A549 (cell line): ENCODE results near the gene PLEKHM2. TPM values are rescaled to one million over a fixed set of nuclear protein-coding genes. Genes with fewer than 3 reads are reported as not detected.

Source experiments
- ATAC-seq, 2 experiments: fragments of 200-7000 bp in 1 of 2; fragments of >200 bp in 1 of 2; cut with Nextera tagmentation in 1 of 2; cut with Tn5 transposase in 1 of 2; 3 replicates each; pipeline versions ENCODE4 v1.8.0 to v1.9.1; 2018 to 2020; ENCODE audit warnings: mild to moderate bottlenecking in 1 of 2, moderate library complexity in 1 of 2
- CTCF ChIA-PET: fragments of 300-600 bp; sonication (Branson Sonifier 250); formaldehyde crosslinking; extraction: SDS; loops from one replicate; lab custom pipeline; 2021; ENCODE audit warnings: antibody characterized with exemption, inconsistent platforms; lab: Yijun Ruan, JAX
- POLR2A ChIA-PET: fragments of 350-600 bp; formaldehyde crosslinking; extraction: SDS; loops from one replicate; lab custom pipeline; 2021; ENCODE audit warnings: antibody characterized with exemption, inconsistent platforms; lab: Yijun Ruan, JAX
- DNase-seq, 2 experiments: peaks; one replicate each; pipeline versions ENCODE4 v3.0.0 to v3.0.0-alpha.2; 2011 to 2016; ENCODE audit warnings: low read depth in 1 of 2, low spot score in 1 of 2
- FAIRE-seq: peaks from 2 replicates; lab custom pipeline; 2011; peaks lifted over from hg19 to GRCh38; lab: Jason Lieb, UNC
- H3K27ac ChIP-seq, 2 experiments: fragments of >200 bp; sonication (Bioruptor Twin); formaldehyde crosslinking; 3 replicates each; pipeline ENCODE4 v1.5.1; 2016 to 2017
- H3K4me1 ChIP-seq: fragments of >200 bp; sonication (Bioruptor Twin); formaldehyde crosslinking; 3 replicates; pipeline ENCODE4 v1.6.1; 2016
- H3K4me2 ChIP-seq: fragments of >200 bp; sonication (Bioruptor Twin); formaldehyde crosslinking; 3 replicates; pipeline ENCODE4 v1.6.1; 2016
- H3K4me3 ChIP-seq: fragments of >200 bp; sonication (Bioruptor Twin); formaldehyde crosslinking; 3 replicates; pipeline ENCODE4 v1.5.1; 2016
- H3K9me3 ChIP-seq: fragments of >200 bp; sonication (Bioruptor Twin); formaldehyde crosslinking; 3 replicates; pipeline ENCODE4 v1.6.1; 2016
- ATOH8 ChIP-seq: fragments of 250-450 bp; sonication (Bioruptor Pico); IDR thresholded peaks from 2 replicates; pipeline ENCODE4 v1.5.0; 2020; ENCODE audit warnings: low read depth, mild to moderate bottlenecking, moderate library complexity
- CEBPB ChIP-seq, 2 experiments: fragments of >200 bp in 1 of 2; sonication (Bioruptor Twin) in 1 of 2; formaldehyde crosslinking in 1 of 2; IDR thresholded peaks; 2 replicates each; pipeline ENCODE4 v1.6.1; 2012 to 2016
- CTCF ChIP-seq: fragments of >200 bp; sonication (Bioruptor Twin); formaldehyde crosslinking; IDR thresholded peaks from 3 replicates; pipeline ENCODE4 v1.5.1; 2016
- EHMT2 ChIP-seq: fragments of 200-600 bp; sonication (generic); IDR thresholded peaks from 2 replicates; pipeline ENCODE4 v1.6.1; 2016; ENCODE audit warnings: antibody characterized with exemption, low read depth, mild to moderate bottlenecking, moderate library complexity
- ELK1 ChIP-seq: fragments of 150-350 bp; IDR thresholded peaks from 2 replicates; pipeline ENCODE4 v1.6.1; 2014; ENCODE audit warnings: low read depth, mild to moderate bottlenecking, low read length
- FOSB ChIP-seq: fragments of 250-450 bp; sonication (Bioruptor Pico); IDR thresholded peaks from 2 replicates; pipeline ENCODE4 v1.5.0; 2020; ENCODE audit warnings: mild to moderate bottlenecking, moderate library complexity
- FOSL2 ChIP-seq, 2 experiments: fragments of 450-650 bp in 1 of 2; fragments of >200 bp in 1 of 2; sonication (Bioruptor Twin) in 1 of 2; formaldehyde crosslinking; IDR thresholded peaks; 2 replicates each; pipeline versions ENCODE4 v1.5.0 to v1.6.1; 2016 to 2020; ENCODE audit warnings: mild to moderate bottlenecking in 1 of 2, moderate library complexity in 1 of 2
- HDAC2 ChIP-seq: fragments of 200-600 bp; sonication (generic); IDR thresholded peaks from 2 replicates; pipeline ENCODE4 v1.6.1; 2016
- HOXB13 ChIP-seq: fragments of 250-450 bp; sonication (Bioruptor Pico); IDR thresholded peaks from 2 replicates; pipeline ENCODE4 v1.5.0; 2020; ENCODE audit warnings: low read depth, mild to moderate bottlenecking, moderate library complexity
- HOXB5 ChIP-seq: fragments of 250-450 bp; sonication (Bioruptor Pico); IDR thresholded peaks from 2 replicates; pipeline ENCODE4 v1.5.0; 2020; ENCODE audit warnings: mild to moderate bottlenecking, moderate library complexity
- MAX ChIP-seq: IDR thresholded peaks from 2 replicates; pipeline ENCODE4 v1.6.1; 2012
- MYC ChIP-seq: IDR thresholded peaks from 2 replicates; pipeline ENCODE4 v1.6.1; 2012; ENCODE audit warnings: mild to moderate bottlenecking, inconsistent platforms, low read length, improper control_type of control experiment, borderline replicate concordance
- NFE2L2 ChIP-seq: fragments of 150-350 bp; conservative IDR thresholded peaks from 2 replicates; pipeline ENCODE4 v1.6.1; 2014; ENCODE audit warnings: low read length
- NR3C1 ChIP-seq: fragments of >200 bp; sonication (Bioruptor Twin); formaldehyde crosslinking; IDR thresholded peaks from 3 replicates; pipeline ENCODE4 v1.6.1; 2017
- REST ChIP-seq: fragments of 200-600 bp; sonication (generic); IDR thresholded peaks from 2 replicates; pipeline ENCODE4 v1.6.1; 2016; ENCODE audit warnings: antibody characterized with exemption, mild to moderate bottlenecking, moderate library complexity
- RNF2 ChIP-seq: fragments of 200-600 bp; sonication (generic); IDR thresholded peaks from 2 replicates; pipeline ENCODE4 v1.6.1; 2016; ENCODE audit warnings: low read depth, mild to moderate bottlenecking, antibody characterized with exemption, moderate library complexity, borderline replicate concordance
- SMC3 ChIP-seq: fragments of >200 bp; sonication (Bioruptor Twin); formaldehyde crosslinking; IDR thresholded peaks from 3 replicates; pipeline ENCODE4 v1.6.1; 2018; ENCODE audit warnings: inconsistent platforms
- TP53 ChIP-seq: fragments of 250-450 bp; sonication (Bioruptor Pico); IDR thresholded peaks from 2 replicates; pipeline ENCODE4 v1.5.0; 2021; ENCODE audit warnings: mild to moderate bottlenecking, moderate library complexity
- ZC3H11A ChIP-seq: fragments of 450-650 bp; IDR thresholded peaks from 2 replicates; pipeline ENCODE4 v1.6.1; 2014; ENCODE audit warnings: antibody characterized with exemption, mild to moderate bottlenecking
- ZFP36 ChIP-seq: fragments of 450-650 bp; IDR thresholded peaks from 2 replicates; pipeline ENCODE4 v1.6.1; 2014; ENCODE audit warnings: borderline replicate concordance; ENCODE audit not compliant: partially characterized antibody
- WGBS: methylation state at CpG from one replicate; pipeline ENCODE4 v1.1.6; 2017; ENCODE audit errors: missing lambda C conversion rate; 5-methylcytosine and 5-hydroxymethylcytosine counted together
- polyA plus RNA-seq, 4 experiments: library from polyadenylated mRNA; depleted of rRNA in 3 of 4; stranded (reverse); fragments of >200 nt; fragmentation: RNase III in 1 of 4; extraction: RNeasy Plus Mini Kit Qiagen cat#74134 plus additional on column Dnase treatment in 1 of 4; gene quantifications; 2 replicates in 3 of 4; 3 replicates in 1 of 4; pipeline ENCODE4 v1.2.3, GENCODE V29; 2011 to 2017

Gene PLEKHM2
- polyA plus RNA-seq, 2 of the 4 experiments (the other 2 are of a cell fraction), result 14.7 to 21.5 TPM

- Histone ChIP-seq H3K4me2 (no peak overlapping the region), H3K27ac (no peak overlapping the region), H3K4me1 (no peaks in the 10 kb centered on the region), H3K9me3 (no peaks in the 10 kb centered on the region), H3K4me3 (no peak overlapping the region)
- ChIA-PET CTCF (no interaction called here), POLR2A (no interaction called here)
- DNase-seq, result no peak
- ATAC-seq, result no peak
- no peak for FAIRE-seq
- TF ChIP-seq FOSL2 (IDR thresholded peaks at IDR 0.05) (no peak), FOSL2 (CRISPR knock-in tag; IDR thresholded peaks at IDR 0.05) (no peak), TP53 (no peak), SMC3 (no peak)
- WGBS, result no CpG with 5 or more reads among the region's 9 CpGs
Measured at GRCh38 chr1:15726508-15726907, 42.4 kb downstream of the PLEKHM2 start.

- 87% methylated on average over 7 of the region's 21 CpGs for WGBS
- CTCF ChIA-PET, result no interaction called here
- no peaks in the 10 kb centered on the region for H3K9me3 ChIP-seq
- no peak overlapping the region for H3K4me3 ChIP-seq
- no peak for TF ChIP-seq ZC3H11A
- no peak for TF ChIP-seq HDAC2
- TF ChIP-seq HOXB5, result no peak
- no peak for TF ChIP-seq MAX
- TF ChIP-seq RNF2, result no peak
- no peak for TF ChIP-seq EHMT2
- no peak for TF ChIP-seq NFE2L2
- no peak for TF ChIP-seq TP53
- TF ChIP-seq FOSB, result no peak
- no peak for TF ChIP-seq MYC
- no peak for TF ChIP-seq NR3C1
- TF ChIP-seq HOXB13, result no peak
- TF ChIP-seq ELK1, result no peak
- no peak for TF ChIP-seq CEBPB (IDR thresholded peaks at IDR 0.05)
- TF ChIP-seq REST, result no peak
- no peak for TF ChIP-seq CTCF
- no peak for TF ChIP-seq ZFP36
- TF ChIP-seq ATOH8 (CRISPR knock-in tag), result no peak
- H3K4me2 ChIP-seq, result no peak overlapping the region
- H3K27ac ChIP-seq, result no peak overlapping the region
- POLR2A ChIA-PET, result no interaction called here
- DNase-seq, result no peak
- FAIRE-seq, result no peak
- no peak for ATAC-seq
- H3K4me1 ChIP-seq, result no peaks in the 10 kb centered on the region
Measured at GRCh38 chr1:15727021-15727420, 42.9 kb downstream of the PLEKHM2 start.
